NCI-H1417 (cell line): ENCODE measurements around the gene SIM2.

Source experiments
- DNase-seq, 3 experiments: peaks; one replicate each; lab custom pipeline; 2025; lab: John Stamatoyannopoulos, UW

SIM2 gene

DNA sequence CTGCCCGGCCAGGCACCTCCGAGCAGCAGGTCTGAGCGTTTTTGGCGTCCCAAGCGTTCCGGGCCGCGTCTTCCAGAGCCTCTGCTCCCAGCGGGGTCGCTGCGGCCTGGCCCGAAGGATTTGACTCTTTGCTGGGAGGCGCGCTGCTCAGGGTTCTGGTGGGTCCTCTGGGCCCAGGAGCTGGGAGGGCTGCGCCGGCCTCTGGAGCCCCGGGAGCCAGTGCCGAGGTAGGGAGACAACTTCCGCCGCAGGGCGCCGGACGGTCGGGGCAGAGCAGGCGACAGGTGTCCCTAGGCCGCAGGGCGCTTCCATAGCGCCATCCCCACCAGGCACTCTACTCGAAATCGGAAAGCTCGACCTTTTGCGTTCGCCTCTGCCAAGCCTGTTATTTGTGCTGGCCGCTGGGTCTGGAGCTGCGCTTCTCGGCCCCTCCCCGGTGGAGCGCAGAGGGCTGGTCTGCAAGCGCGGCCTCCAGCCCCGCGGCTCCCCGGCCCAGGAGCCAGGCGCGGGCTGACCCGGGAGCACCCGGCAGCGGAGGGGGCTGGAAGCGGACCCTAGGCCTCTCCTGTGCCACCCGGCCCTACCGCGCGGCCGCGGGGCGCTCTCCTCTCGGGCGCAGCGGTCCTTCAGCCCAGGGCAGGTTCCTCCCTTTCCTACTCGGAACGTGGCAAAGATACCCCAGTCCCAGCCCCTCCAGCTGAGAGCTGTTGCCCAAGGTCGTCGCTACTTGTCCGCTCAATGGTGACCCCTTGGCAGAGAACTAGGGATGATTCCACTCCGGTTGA is 2.2 kb downstream of the SIM2 start:
- no peak for DNase-seq

- DNase-seq: no peak
These were observed 3.1 kb downstream of the SIM2 start for GRCh38 chr21:36701756-36702621.

DNA sequence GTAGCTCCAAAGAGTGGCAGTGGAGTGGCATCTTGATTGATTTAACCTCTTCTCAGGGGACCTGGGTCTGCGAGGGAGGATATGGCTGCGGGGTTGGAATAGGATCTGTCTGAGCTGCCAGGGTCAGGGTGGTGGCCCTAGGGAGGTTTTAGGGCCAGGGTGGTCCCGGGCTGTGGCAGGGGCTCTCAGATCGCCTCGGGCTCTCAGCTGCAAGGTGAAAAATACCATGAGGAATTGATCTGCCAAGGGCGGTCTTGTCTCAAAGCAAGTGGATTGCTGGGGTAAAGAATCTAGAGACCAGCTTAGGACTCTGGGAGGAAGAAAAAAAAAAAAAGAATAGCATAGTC is 3.7 kb downstream of the SIM2 start:
- no peak for DNase-seq

DNA sequence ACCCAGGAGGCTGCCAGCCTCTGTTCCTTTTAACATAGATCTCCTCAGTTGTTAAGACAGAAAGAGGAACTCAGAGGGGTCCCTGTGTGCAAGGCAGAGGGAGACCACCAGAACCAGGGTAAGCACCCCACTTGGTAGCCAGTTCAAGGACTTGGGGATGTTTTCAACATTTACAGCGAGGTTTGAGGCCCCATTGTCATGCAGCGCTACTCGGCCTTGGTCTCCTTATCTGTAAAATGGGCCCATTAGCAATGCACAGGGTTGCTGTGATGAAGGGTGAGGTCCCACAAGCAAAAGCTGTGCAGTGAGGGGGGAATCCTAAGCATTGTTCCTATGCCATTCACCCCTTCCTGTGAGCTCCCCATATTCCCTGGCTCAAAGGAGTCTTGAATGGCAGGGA is 4.2 kb downstream of the SIM2 start:
- DNase-seq: no peak

- DNase-seq: no peak
These were observed 4.8 kb downstream of the SIM2 start for GRCh38 chr21:36703626-36704280.

DNA sequence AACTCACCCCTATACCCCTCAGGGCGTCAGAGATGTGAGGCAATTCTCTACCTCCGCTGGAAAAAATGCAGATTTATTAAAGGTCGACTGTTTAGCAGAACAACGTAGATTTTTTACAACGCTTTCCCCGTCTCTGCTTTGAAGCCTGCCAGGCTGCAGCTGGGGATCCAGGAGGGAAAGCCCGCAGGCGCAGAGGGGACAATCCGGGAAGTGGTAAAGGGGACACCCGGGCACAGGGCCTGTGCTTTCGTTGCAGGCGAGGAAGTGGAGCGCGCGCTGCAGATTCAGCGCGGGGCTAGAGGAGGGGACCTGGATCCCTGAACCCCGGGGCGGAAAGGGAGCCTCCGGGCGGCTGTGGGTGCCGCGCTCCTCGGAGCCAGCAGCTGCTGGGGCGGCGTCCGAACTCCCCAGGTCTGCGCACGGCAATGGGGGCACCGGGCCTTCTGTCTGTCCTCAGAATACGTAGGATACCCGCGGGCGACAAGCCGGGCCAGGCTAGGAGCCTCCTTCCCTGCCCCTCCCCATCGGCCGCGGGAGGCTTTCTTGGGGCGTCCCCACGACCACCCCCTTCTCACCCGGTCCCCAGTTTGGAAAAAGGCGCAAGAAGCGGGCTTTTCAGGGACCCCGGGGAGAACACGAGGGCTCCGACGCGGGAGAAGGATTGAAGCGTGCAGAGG is 5.5 kb downstream of the SIM2 start:
- DNase-seq: no peak

GRCh38 chr21:36704958-36705678 is 6.2 kb downstream of the SIM2 start:
- DNase-seq: no peak

DNA sequence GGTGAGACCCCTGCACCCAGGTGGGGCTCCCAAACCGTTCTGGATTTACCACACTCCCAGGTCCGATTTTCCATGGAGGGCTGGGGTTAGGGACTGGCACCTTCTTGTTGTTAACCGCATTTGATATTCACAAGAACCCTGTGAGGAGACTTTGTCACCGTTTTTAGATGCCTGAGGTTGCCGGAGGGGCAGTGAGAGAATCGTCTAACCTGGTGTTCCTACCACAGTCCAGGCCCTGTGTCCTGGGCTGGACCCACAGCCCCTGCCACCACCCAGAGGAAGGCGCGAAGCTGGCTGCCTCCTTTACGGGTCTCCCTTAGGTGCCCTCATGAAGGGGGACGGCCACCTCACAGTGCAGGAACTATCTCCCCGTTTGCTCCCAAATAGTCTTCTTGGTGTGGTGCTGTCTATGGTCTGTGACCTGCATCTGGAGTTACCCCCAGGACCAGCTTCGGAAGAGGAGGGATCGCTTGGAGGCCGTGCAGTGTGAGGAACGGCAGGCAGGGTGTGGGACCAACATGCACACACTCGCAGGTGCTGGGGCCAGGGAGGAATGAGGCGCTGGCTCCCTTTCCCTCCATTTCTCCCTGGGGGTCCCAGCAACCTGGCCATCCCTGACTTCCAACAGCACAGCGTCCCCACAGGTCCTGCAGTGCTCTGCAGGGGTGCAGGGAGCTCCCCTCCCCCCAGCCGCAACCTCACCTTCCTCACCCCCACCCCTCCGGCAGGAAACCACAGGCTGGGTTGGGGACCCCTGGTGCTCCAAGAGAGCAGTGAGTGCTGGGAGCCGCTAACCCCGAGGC is 7.0 kb downstream of the SIM2 start:
- no peak for DNase-seq

DNA sequence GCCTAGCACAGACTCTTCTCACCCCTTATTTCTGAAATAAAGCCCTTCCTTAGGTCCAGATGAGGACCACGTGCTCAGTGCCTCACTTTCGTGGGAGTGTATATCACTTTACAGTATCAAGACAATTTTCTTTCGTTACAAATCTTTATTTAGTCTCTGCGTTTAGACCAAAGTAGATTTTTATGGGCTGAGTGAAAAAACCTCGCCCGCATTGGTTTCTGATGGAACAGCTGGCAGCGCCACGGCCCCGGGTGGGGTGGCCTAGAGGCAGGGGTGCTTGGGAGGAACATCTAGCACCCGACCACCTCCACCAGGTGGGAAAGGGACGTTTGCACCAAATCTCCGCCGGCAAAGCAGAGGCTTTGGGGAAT is 7.6 kb downstream of the SIM2 start:
- DNase-seq: no peak

GRCh38 chr21:36706951-36707762 is 8.2 kb downstream of the SIM2 start:
- no peak for DNase-seq

- no peak for DNase-seq
These were observed 8.9 kb downstream of the SIM2 start for GRCh38 chr21:36707763-36708285.

DNA sequence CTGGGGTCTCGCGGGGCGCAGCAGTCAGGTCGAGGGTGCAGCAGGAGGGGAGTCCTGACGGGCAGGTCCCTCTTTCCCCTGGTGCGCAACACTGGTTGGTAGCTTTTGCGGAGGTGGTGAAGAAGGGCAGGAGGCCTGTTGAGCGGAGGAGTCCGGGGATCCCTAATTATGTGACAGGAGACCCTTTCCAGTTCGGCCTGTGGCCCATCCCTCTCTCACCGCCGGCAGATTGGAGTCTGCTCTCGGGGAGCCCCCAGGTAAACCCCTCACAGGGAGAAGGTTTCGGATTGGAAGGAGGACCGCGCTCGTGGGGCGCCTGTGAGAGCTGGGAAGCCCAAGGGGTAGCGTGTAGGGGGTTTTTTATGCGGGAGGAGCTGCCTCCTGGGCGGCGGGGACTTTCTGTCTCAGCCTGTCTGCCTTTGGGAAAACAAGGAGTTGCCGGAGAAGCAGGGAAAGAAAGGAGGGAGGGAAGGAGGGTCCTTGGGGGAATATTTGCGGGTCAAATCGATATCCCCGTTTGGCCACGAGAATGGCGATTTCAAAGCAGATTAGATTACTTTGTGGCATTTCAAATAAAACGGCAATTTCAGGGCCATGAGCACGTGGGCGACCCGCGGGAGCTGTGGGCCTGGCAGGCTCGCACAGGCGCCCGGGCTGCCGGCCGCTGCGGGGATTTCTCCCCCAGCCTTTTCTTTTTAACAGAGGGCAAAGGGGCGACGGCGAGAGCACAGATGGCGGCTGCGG is 9.5 kb downstream of the SIM2 start:
- DNase-seq: no peak

DNA sequence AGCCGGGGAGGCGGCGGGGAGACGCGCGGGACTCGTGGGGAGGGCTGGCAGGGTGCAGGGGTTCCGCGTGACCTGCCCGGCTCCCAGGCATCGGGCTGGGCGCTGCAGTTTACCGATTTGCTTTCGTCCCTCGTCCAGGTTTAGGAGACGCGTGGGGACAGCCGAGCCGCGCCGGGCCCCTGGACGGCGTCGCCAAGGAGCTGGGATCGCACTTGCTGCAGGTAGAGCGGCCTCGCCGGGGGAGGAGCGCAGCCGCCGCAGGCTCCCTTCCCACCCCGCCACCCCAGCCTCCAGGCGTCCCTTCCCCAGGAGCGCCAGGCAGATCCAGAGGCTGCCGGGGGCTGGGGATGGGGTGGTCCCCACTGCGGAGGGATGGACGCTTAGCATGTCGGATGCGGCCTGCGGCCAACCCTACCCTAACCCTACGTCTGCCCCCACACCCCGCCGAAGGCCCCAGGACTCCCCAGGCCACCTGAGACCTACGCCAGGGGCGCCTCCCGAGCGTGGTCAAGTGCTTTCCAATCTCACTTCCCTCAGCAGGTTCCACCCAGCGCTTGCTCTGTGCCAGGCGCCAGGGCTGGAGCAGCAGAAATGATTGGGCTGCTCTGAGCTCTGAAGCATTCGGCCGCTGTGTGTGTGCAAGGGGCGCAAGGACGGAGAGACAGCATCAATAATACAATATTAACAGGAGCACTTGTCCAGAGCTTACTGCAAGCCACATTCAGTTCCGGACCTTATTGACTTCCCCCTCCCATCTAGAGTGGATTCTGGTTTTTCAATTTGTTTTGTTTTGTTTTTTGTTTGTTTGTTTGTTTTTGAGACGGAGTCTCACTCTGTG is 10.3 kb downstream of the SIM2 start:
- no peak for DNase-seq

- DNase-seq: no peak
These were observed 11.2 kb downstream of the SIM2 start for GRCh38 chr21:36709868-36710728.

- no peak for DNase-seq
These were observed 11.8 kb downstream of the SIM2 start for GRCh38 chr21:36710729-36711048.

GRCh38 chr21:36713746-36714145 is 14.8 kb downstream of the SIM2 start:
- DNase-seq: peak in 1 of 3 experiments; percentile 32

- DNase-seq: no peak
These were observed 17.5 kb downstream of the SIM2 start for GRCh38 chr21:36716387-36716786.
